COLO668 (cell line): ENCODE measurements around the gene OR52E5.

ENCODE experiments used
- DNase-seq: peaks from one replicate; lab custom pipeline; 2025; ENCODE audit not compliant: unreplicated experiment; lab: John Stamatoyannopoulos, UW

Gene OR52E5

GRCh38 chr11:5932671-5933070 is 39.7 kb downstream of the OR52E5 start:
- no peak for DNase-seq

GRCh38 chr11:5933116-5933515 is 40.1 kb downstream of the OR52E5 start:
- no peak for DNase-seq

GRCh38 chr11:5937868-5938602 is 45.0 kb downstream of the OR52E5 start:
- no peak for DNase-seq

- DNase-seq = no peak
Measured at GRCh38 chr11:5938603-5938965, 45.6 kb downstream of the OR52E5 start.

- DNase-seq = no peak
Measured at GRCh38 chr11:5940748-5941147, 47.7 kb downstream of the OR52E5 start.

- DNase-seq = no peak
Measured at GRCh38 chr11:5941951-5942350, 48.9 kb downstream of the OR52E5 start, which contains the start of gene OR56A3. TSS of gene OR56A3 (plus strand) at chr11:5942251. CDS start at chr11:5947347, 5,096 bp downstream.
